ENCODE measurements around the gene TEX38.
A peak's percentile ranks its signal among the peaks of the same experiment; 100 is the strongest.
"Not testable (repeated sequence)": the region's sequence is repeated elsewhere in the genome, so short reads cannot be mapped to it uniquely, and the experiment has no call there.

The TEX38 gene

GRCh38 chr1:46652321-46653100 is 19.1 kb upstream of the TEX38 start:
- DNase-seq (ENCODE audit: low read depth, low spot score), result no peak
- POLR2A ChIA-PET, result no interaction called here
- no peak overlapping the region for H3K4me3 ChIP-seq (ENCODE audit: low read depth, low read length)
- TF ChIP-seq, protein P1, sequence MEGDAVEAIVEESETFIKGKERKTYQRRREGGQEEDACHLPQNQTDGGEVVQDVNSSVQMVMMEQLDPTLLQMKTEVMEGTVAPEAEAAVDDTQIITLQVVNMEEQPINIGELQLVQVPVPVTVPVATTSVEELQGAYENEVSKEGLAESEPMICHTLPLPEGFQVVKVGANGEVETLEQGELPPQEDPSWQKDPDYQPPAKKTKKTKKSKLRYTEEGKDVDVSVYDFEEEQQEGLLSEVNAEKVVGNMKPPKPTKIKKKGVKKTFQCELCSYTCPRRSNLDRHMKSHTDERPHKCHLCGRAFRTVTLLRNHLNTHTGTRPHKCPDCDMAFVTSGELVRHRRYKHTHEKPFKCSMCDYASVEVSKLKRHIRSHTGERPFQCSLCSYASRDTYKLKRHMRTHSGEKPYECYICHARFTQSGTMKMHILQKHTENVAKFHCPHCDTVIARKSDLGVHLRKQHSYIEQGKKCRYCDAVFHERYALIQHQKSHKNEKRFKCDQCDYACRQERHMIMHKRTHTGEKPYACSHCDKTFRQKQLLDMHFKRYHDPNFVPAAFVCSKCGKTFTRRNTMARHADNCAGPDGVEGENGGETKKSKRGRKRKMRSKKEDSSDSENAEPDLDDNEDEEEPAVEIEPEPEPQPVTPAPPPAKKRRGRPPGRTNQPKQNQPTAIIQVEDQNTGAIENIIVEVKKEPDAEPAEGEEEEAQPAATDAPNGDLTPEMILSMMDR (IDR thresholded peaks at IDR 0.05; ENCODE audit: insufficient read depth, low read length, missing control alignments), result no peak
- CTCF ChIA-PET, result interaction anchor here (1.4 kb wide), 1 partner anchor 206 kb away, joined by 5 read pairs; no protein-coding TSS in a partner anchor

GRCh38 chr1:46653405-46653958 is 18.2 kb upstream of the TEX38 start:
- ChIA-PET POLR2A (no interaction called here), CTCF (interaction anchor here (1.2 to 1.4 kb wide), 2 partner anchors 72 to 207 kb away, joined by 3 to 5 read pairs; no protein-coding TSS in a partner anchor)
- DNase-seq (ENCODE audit: low read depth, low spot score), result peak; percentile 36
- peak overlapping the region; percentile 7 for H3K4me3 ChIP-seq (ENCODE audit: low read depth, low read length)
- TF ChIP-seq, protein P1 (IDR thresholded peaks at IDR 0.05; ENCODE audit: insufficient read depth, low read length, missing control alignments), result no peak

- TF ChIP-seq, protein P1 (IDR thresholded peaks at IDR 0.05; ENCODE audit: insufficient read depth, low read length, missing control alignments), result no peak
- POLR2A ChIA-PET, result no interaction called here
- H3K4me3 ChIP-seq (ENCODE audit: low read depth, low read length), result peak overlapping the region; percentile 7; the same call in 1 of the 2 replicates
- CTCF ChIA-PET, result interaction anchor here (1.1 to 1.4 kb wide), 3 partner anchors 72 to 207 kb away, joined by 3 to 5 read pairs (median 3); no protein-coding TSS in a partner anchor
- DNase-seq (ENCODE audit: low read depth, low spot score), result no peak
Measured at GRCh38 chr1:46654012-46654411, 17.6 kb upstream of the TEX38 start.

- DNase-seq (ENCODE audit: low read depth, low spot score); POLR2A ChIA-PET; H3K4me3 ChIP-seq (ENCODE audit: low read depth, low read length): not testable (repeated sequence)
- CTCF ChIA-PET, result interaction anchor here (1.1 kb wide), 1 partner anchor 126 kb away, joined by 3 read pairs; no protein-coding TSS in a partner anchor
Measured at GRCh38 chr1:46654698-46655097, 17.0 kb upstream of the TEX38 start.

DNA sequence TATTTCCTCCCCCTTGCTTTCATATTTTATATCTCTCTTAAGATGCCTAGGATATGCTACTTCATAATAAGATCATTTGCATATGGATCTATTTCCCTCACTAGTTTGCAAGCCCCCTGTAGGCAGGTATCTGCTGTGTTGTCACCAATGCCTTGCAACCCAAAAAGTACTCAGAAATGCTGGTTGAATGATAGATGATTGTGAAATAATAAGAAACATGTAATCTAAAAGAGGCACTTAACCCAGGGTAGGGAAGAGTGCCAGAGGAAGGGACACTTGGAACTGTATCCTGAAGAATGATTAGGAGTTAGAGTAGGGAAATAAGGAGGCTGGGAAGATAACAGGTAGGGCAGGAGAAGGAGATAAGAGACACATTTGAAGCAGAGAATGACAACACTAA is 15.8 kb upstream of the TEX38 start:
- TF ChIP-seq, protein P1 (IDR thresholded peaks at IDR 0.05; ENCODE audit: insufficient read depth, low read length, missing control alignments), result no peak

GRCh38 chr1:46656643-46657042 is 15.0 kb upstream of the TEX38 start:
- TF ChIP-seq, protein P1 (IDR thresholded peaks at IDR 0.05; ENCODE audit: insufficient read depth, low read length, missing control alignments), result no peak
- CTCF ChIA-PET, result no interaction called here
- H3K4me3 ChIP-seq (ENCODE audit: low read depth, low read length), result no peak overlapping the region
- DNase-seq (ENCODE audit: low read depth, low spot score), result no peak
- POLR2A ChIA-PET, result no interaction called here

More for the DNA sequence above, 15.8 kb upstream of the TEX38 start:
- ChIA-PET POLR2A (no interaction called here), CTCF (no interaction called here)
- no peak overlapping the region for H3K4me3 ChIP-seq (ENCODE audit: low read depth, low read length)
- DNase-seq (ENCODE audit: low read depth, low spot score), result no peak
